ENCODE results near the gene PIEZO1. TPM values are rescaled to one million over a fixed set of nuclear protein-coding genes. Genes with fewer than 3 reads are reported as not detected.
A peak's percentile ranks its signal among the peaks of the same experiment; 100 is the strongest.

The PIEZO1 gene
- total RNA-seq, 1 donor from 2014 or later = 240 TPM

- Mint-ChIP-seq H3K4me3 (ENCODE audit: low read depth) (no peak overlapping the region), H3K27me3 (ENCODE audit: low read depth) (no peaks in the 10 kb centered on the region), H3K27ac (no peak overlapping the region), H3K36me3 (ENCODE audit: low read depth) (peaks cover 29% of the 10 kb centered on the region), H3K9me3 (no peaks in the 10 kb centered on the region), H3K4me1 (ENCODE audit: low read depth) (no peaks in the 10 kb centered on the region)
- intact Hi-C loops (cut with micrococcal nuclease) = no loop called here
- no peak for DNase-seq (ENCODE audit: low spot score)
These were observed 70.4 kb downstream of the PIEZO1 start for GRCh38 chr16:88714420-88715302.

GRCh38 chr16:88713568-88714419 lies 71.2 kb downstream of the PIEZO1 start:
- Mint-ChIP-seq H3K27ac (no peak overlapping the region), H3K36me3 (ENCODE audit: low read depth) (peaks cover 20% of the 10 kb centered on the region), H3K4me3 (ENCODE audit: low read depth) (no peak overlapping the region), H3K4me1 (ENCODE audit: low read depth) (no peaks in the 10 kb centered on the region), H3K9me3 (no peaks in the 10 kb centered on the region), H3K27me3 (ENCODE audit: low read depth) (no peaks in the 10 kb centered on the region)
- intact Hi-C loops (cut with micrococcal nuclease) = no loop called here
- DNase-seq (ENCODE audit: low spot score) = no peak

GRCh38 chr16:88713054-88713453 lies 72.0 kb downstream of the PIEZO1 start:
- Mint-ChIP-seq H3K36me3 (ENCODE audit: low read depth) (peaks cover 14% of the 10 kb centered on the region), H3K4me3 (ENCODE audit: low read depth) (no peak overlapping the region), H3K9me3 (no peaks in the 10 kb centered on the region), H3K27me3 (ENCODE audit: low read depth) (no peaks in the 10 kb centered on the region), H3K4me1 (ENCODE audit: low read depth) (no peaks in the 10 kb centered on the region), H3K27ac (no peak overlapping the region)
- no peak for DNase-seq (ENCODE audit: low spot score)
- intact Hi-C loops (cut with micrococcal nuclease) = no loop called here

- Mint-ChIP-seq H3K4me3 (ENCODE audit: low read depth) (no peak overlapping the region), H3K4me1 (ENCODE audit: low read depth) (peaks cover 1% of the 10 kb centered on the region), H3K9me3 (no peaks in the 10 kb centered on the region), H3K27ac (no peak overlapping the region), H3K27me3 (ENCODE audit: low read depth) (no peaks in the 10 kb centered on the region), H3K36me3 (ENCODE audit: low read depth) (peaks cover 9% of the 10 kb centered on the region)
- intact Hi-C loops (cut with micrococcal nuclease) = no loop called here
- DNase-seq (ENCODE audit: low spot score) = no peak
These were observed 72.5 kb downstream of the PIEZO1 start for GRCh38 chr16:88712362-88712979.

- no peak overlapping the region for H3K27ac Mint-ChIP-seq
- intact Hi-C loops (cut with micrococcal nuclease) = no loop called here
- no peak overlapping the region for H3K4me3 Mint-ChIP-seq (ENCODE audit: low read depth)
- DNase-seq (ENCODE audit: low spot score) = no peak
- H3K27me3 Mint-ChIP-seq (ENCODE audit: low read depth) = no peaks in the 10 kb centered on the region
- peaks cover 7% of the 10 kb centered on the region for H3K4me1 Mint-ChIP-seq (ENCODE audit: low read depth)
- peaks cover 4% of the 10 kb centered on the region for H3K36me3 Mint-ChIP-seq (ENCODE audit: low read depth)
- no peaks in the 10 kb centered on the region for H3K9me3 Mint-ChIP-seq
These were observed 73.2 kb downstream of the PIEZO1 start for GRCh38 chr16:88711750-88712340.

- H3K4me1 Mint-ChIP-seq (ENCODE audit: low read depth) = peaks cover 7% of the 10 kb centered on the region
- no peaks in the 10 kb centered on the region for H3K27me3 Mint-ChIP-seq (ENCODE audit: low read depth)
- peaks cover 4% of the 10 kb centered on the region for H3K36me3 Mint-ChIP-seq (ENCODE audit: low read depth)
- no peak for DNase-seq (ENCODE audit: low spot score)
- intact Hi-C loops (cut with micrococcal nuclease) = no loop called here
- no peaks in the 10 kb centered on the region for H3K9me3 Mint-ChIP-seq
- no peak overlapping the region for H3K4me3 Mint-ChIP-seq (ENCODE audit: low read depth)
- H3K27ac Mint-ChIP-seq = no peak overlapping the region
These were observed 74.5 kb downstream of the PIEZO1 start for GRCh38 chr16:88710556-88710955.

- intact Hi-C loops (cut with micrococcal nuclease) = loop anchor here (1.0 to 2.0 kb wide), 3 partner anchors 30 to 74 kb away; partner anchors contain the start of gene MVD
- Mint-ChIP-seq H3K4me3 (ENCODE audit: low read depth) (peak overlapping the region; percentile 87), H3K9me3 (no peaks in the 10 kb centered on the region), H3K27me3 (ENCODE audit: low read depth) (no peaks in the 10 kb centered on the region), H3K36me3 (ENCODE audit: low read depth) (peaks cover 7% of the 10 kb centered on the region), H3K4me1 (ENCODE audit: low read depth) (peaks cover 34% of the 10 kb centered on the region), H3K27ac (peak overlapping the region; percentile 61)
- DNase-seq (ENCODE audit: low spot score) = no peak
These were observed 77.8 kb downstream of the PIEZO1 start for GRCh38 chr16:88706965-88707826.

- peak; percentile 89 for DNase-seq (ENCODE audit: low spot score)
- Mint-ChIP-seq H3K4me1 (ENCODE audit: low read depth) (peaks cover 41% of the 10 kb centered on the region), H3K9me3 (no peaks in the 10 kb centered on the region), H3K36me3 (ENCODE audit: low read depth) (peaks cover 7% of the 10 kb centered on the region), H3K27me3 (ENCODE audit: low read depth) (no peaks in the 10 kb centered on the region), H3K27ac (peak within 1 kb of the TSS; percentile 67), H3K4me3 (ENCODE audit: low read depth) (peak within 1 kb of the TSS; percentile 87)
- intact Hi-C loops (cut with micrococcal nuclease) = loop anchor here (1.0 to 2.0 kb wide), 3 partner anchors 30 to 75 kb away; partner anchors contain the start of gene MVD
These were observed 78.6 kb downstream of the PIEZO1 start, which contains the start of the genes CTU2 and RNF166 for GRCh38 chr16:88706229-88706964. Gene CTU2, plus strand, starts transcription at chr16:88706503. Its CDS starts 28 bp downstream, at chr16:88706531. Gene RNF166, minus strand, starts transcription at chr16:88706408. Its CDS starts 83 bp downstream, at chr16:88706325.

- no peaks in the 10 kb centered on the region for H3K9me3 Mint-ChIP-seq
- no peak for DNase-seq (ENCODE audit: low spot score)
- no peak overlapping the region for H3K27ac Mint-ChIP-seq
- H3K4me1 Mint-ChIP-seq (ENCODE audit: low read depth) = peaks cover 44% of the 10 kb centered on the region
- intact Hi-C loops (cut with micrococcal nuclease) = loop anchor here (1.0 to 2.0 kb wide), 3 partner anchors 31 to 75 kb away; partner anchors contain the start of gene MVD
- peaks cover 7% of the 10 kb centered on the region for H3K36me3 Mint-ChIP-seq (ENCODE audit: low read depth)
- no peaks in the 10 kb centered on the region for H3K27me3 Mint-ChIP-seq (ENCODE audit: low read depth)
- H3K4me3 Mint-ChIP-seq (ENCODE audit: low read depth) = peak overlapping the region; percentile 83
These were observed 79.2 kb downstream of the PIEZO1 start for GRCh38 chr16:88705801-88706228.

GRCh38 chr16:88705076-88705684 lies 79.8 kb downstream of the PIEZO1 start:
- Mint-ChIP-seq H3K4me3 (ENCODE audit: low read depth) (peak overlapping the region; percentile 83), H3K4me1 (ENCODE audit: low read depth) (peaks cover 48% of the 10 kb centered on the region), H3K27me3 (ENCODE audit: low read depth) (no peaks in the 10 kb centered on the region), H3K36me3 (ENCODE audit: low read depth) (peaks cover 12% of the 10 kb centered on the region), H3K27ac (peak overlapping the region; percentile 67), H3K9me3 (no peaks in the 10 kb centered on the region)
- no peak for DNase-seq (ENCODE audit: low spot score)
- intact Hi-C loops (cut with micrococcal nuclease) = no loop called here
